ENCODE results near the gene CCDC6.

- no peak for TF ChIP-seq ZBTB8A (tag by site-specific recombination; IDR thresholded peaks at IDR 0.05)
- no peak for TF ChIP-seq ZNF324 (tag by site-specific recombination; IDR thresholded peaks at IDR 0.05)
- TF ChIP-seq CTCF (tag by site-specific recombination; IDR thresholded peaks at IDR 0.05), result no peak
These were observed 43.3 kb upstream of the CCDC6 start for GRCh38 chr10:59949608-59950007.
